Neural progenitor cell (in vitro differentiated cells): ENCODE results near the gene TRNT1. TPM values are rescaled to one million over a fixed set of nuclear protein-coding genes. Genes with fewer than 3 reads are reported as not detected.
A peak's percentile ranks its signal among the peaks of the same experiment; 100 is the strongest.

Experiments used
- DNase-seq: peaks from one replicate; pipeline ENCODE4 v3.0.0-alpha.2; 2016; ENCODE audit warnings: low spot score
- H2AFZ ChIP-seq: fragments of 200-600 bp; sonication (generic); replicated peaks from 2 replicates; pipeline ENCODE4 v1.6.1; 2016; ENCODE audit warnings: antibody characterized with exemption
- H3F3A ChIP-seq: fragments of 200-600 bp; sonication (generic); 2 replicates; pipeline ENCODE4 v1.6.1; 2016; ENCODE audit warnings: antibody characterized with exemption, low read depth
- H3K27ac ChIP-seq: fragments of 200-600 bp; sonication (generic); 2 replicates; pipeline ENCODE4 v1.5.1; 2016; ENCODE audit warnings: mild to moderate bottlenecking
- H3K27me3 ChIP-seq: fragments of 200-600 bp; sonication (generic); 2 replicates; pipeline ENCODE4 v1.6.1; 2016; ENCODE audit warnings: mild to moderate bottlenecking, moderate library complexity
- H3K36me3 ChIP-seq: fragments of 200-600 bp; sonication (generic); 2 replicates; pipeline ENCODE4 v1.5.1; 2016
- H3K4me1 ChIP-seq: fragments of 200-600 bp; sonication (generic); 2 replicates; pipeline ENCODE4 v1.6.1; 2016; ENCODE audit warnings: mixed run types
- H3K4me2 ChIP-seq: fragments of 200-600 bp; sonication (generic); 2 replicates; pipeline ENCODE4 v1.6.1; 2016
- H3K4me3 ChIP-seq: fragments of 200-600 bp; sonication (generic); 2 replicates; pipeline ENCODE4 v1.5.1; 2016
- H3K79me2 ChIP-seq: fragments of 200-600 bp; sonication (generic); 2 replicates; pipeline ENCODE4 v1.6.1; 2016; ENCODE audit warnings: low read depth
- H3K9ac ChIP-seq: fragments of 200-600 bp; sonication (generic); 2 replicates; pipeline ENCODE4 v1.6.1; 2016
- H3K9me3 ChIP-seq: fragments of 200-600 bp; sonication (generic); 2 replicates; pipeline ENCODE4 v1.5.1; 2016; ENCODE audit warnings: low read depth
- H4K20me1 ChIP-seq: fragments of 200-600 bp; sonication (generic); 2 replicates; pipeline ENCODE4 v1.6.1; 2016; ENCODE audit warnings: low read depth
- H3K27ac Mint-ChIP-seq: 3 replicates; pipeline ENCODE4 v1.8.0; 2021; ENCODE audit warnings: mixed read lengths
- H3K27me3 Mint-ChIP-seq: 2 replicates; pipeline ENCODE4 v1.8.0; 2022; ENCODE audit warnings: low read depth, mild to moderate bottlenecking, inconsistent platforms, moderate library complexity, mixed read lengths; ENCODE audit not compliant: insufficient read depth
- H3K36me3 Mint-ChIP-seq: 3 replicates; pipeline ENCODE4 v1.8.0; 2021; ENCODE audit warnings: mixed read lengths
- H3K4me1 Mint-ChIP-seq: 3 replicates; pipeline ENCODE4 v1.8.0; 2021; ENCODE audit warnings: mixed read lengths
- H3K4me3 Mint-ChIP-seq: 3 replicates; pipeline ENCODE4 v1.8.0; 2021; ENCODE audit warnings: mild to moderate bottlenecking, moderate library complexity, mixed read lengths
- H3K9me3 Mint-ChIP-seq: 3 replicates; pipeline ENCODE4 v1.8.0; 2020; ENCODE audit warnings: mixed read lengths
- CTCF ChIP-seq: fragments of 200-600 bp; sonication (generic); IDR thresholded peaks from 2 replicates; pipeline ENCODE4 v1.5.1; 2017; ENCODE audit warnings: antibody characterized with exemption, mild to moderate bottlenecking
- EZH2 ChIP-seq: fragments of 200-600 bp; sonication (generic); IDR thresholded peaks from 2 replicates; pipeline ENCODE4 v1.6.1; 2017; ENCODE audit warnings: antibody characterized with exemption, mild to moderate bottlenecking, moderate library complexity
- EZH2phosphoT487 ChIP-seq: fragments of 200-600 bp; sonication (generic); IDR thresholded peaks from 2 replicates; pipeline ENCODE4 v1.6.1; 2017; ENCODE audit warnings: antibody characterized with exemption
- total RNA-seq: library from RNA; depleted of rRNA; stranded (reverse); fragments of >200 nt; gene quantifications from 2 replicates; pipeline ENCODE4 v1.2.3, GENCODE V29; 2015; ENCODE audit warnings: low replicate concordance

The TRNT1 gene
- total RNA-seq, 1 donor from 2014 or later: 38.8 TPM

- Histone ChIP-seq H3K4me1 (no peaks in the 10 kb centered on the region), H4K20me1 (no peaks in the 10 kb centered on the region), H3K4me2 (no peak overlapping the region), H3K27ac (no peak overlapping the region), H3K9ac (no peak overlapping the region), H3K4me3 (no peak overlapping the region), H3K9me3 (no peaks in the 10 kb centered on the region), H3K79me2 (no peaks in the 10 kb centered on the region), H3K27me3 (no peaks in the 10 kb centered on the region), H3F3A (no peaks in the 10 kb centered on the region), H3K36me3 (no peaks in the 10 kb centered on the region), H2AFZ (no peak overlapping the region)
- Mint-ChIP-seq H3K36me3 (no peaks in the 10 kb centered on the region), H3K27ac (no peak overlapping the region), H3K27me3 (peaks cover 6% of the 10 kb centered on the region), H3K4me3 (no peak overlapping the region), H3K4me1 (no peaks in the 10 kb centered on the region), H3K9me3 (no peaks in the 10 kb centered on the region)
- no peak for DNase-seq
- TF ChIP-seq CTCF (no peak), EZH2phosphoT487 (no peak), EZH2 (no peak)
Observed at GRCh38 chr3:3119393-3119851, 7.3 kb upstream of the TRNT1 start.

GRCh38 chr3:3125977-3126376 is 763 bp upstream of the TRNT1 start:
- Histone ChIP-seq H4K20me1 (no peaks in the 10 kb centered on the region), H3K27me3 (no peaks in the 10 kb centered on the region), H2AFZ (peak overlapping the region; percentile 96), H3F3A (peaks cover 5% of the 10 kb centered on the region), H3K4me3 (peak overlapping the region; percentile 84), H3K27ac (peak overlapping the region; percentile 55), H3K9me3 (no peaks in the 10 kb centered on the region), H3K4me1 (peaks cover 7% of the 10 kb centered on the region), H3K9ac (no peak overlapping the region), H3K79me2 (peaks cover 22% of the 10 kb centered on the region), H3K4me2 (peak overlapping the region; percentile 83), H3K36me3 (peaks cover 15% of the 10 kb centered on the region)
- Mint-ChIP-seq H3K36me3 (peaks cover 12% of the 10 kb centered on the region), H3K27me3 (peaks cover 7% of the 10 kb centered on the region), H3K27ac (peak overlapping the region; percentile 88), H3K9me3 (no peaks in the 10 kb centered on the region), H3K4me3 (peak overlapping the region; percentile 95), H3K4me1 (peaks cover 25% of the 10 kb centered on the region)
- no peak for DNase-seq
- TF ChIP-seq EZH2phosphoT487: no peak
- TF ChIP-seq EZH2: no peak
- TF ChIP-seq CTCF: no peak

GRCh38 chr3:3127432-3128010 is 781 bp downstream of the TRNT1 start:
- peak overlapping the region; percentile 95 for H3K4me3 Mint-ChIP-seq
- Histone ChIP-seq H3K4me2 (peak overlapping the region; percentile 83), H3K9me3 (no peaks in the 10 kb centered on the region), H3K36me3 (peaks cover 18% of the 10 kb centered on the region), H3K79me2 (peaks cover 26% of the 10 kb centered on the region), H3F3A (peaks cover 5% of the 10 kb centered on the region), H3K27me3 (no peaks in the 10 kb centered on the region), H3K9ac (peak overlapping the region; percentile 85), H3K4me3 (peak overlapping the region; percentile 84), H3K27ac (no peak overlapping the region), H3K4me1 (peaks cover 7% of the 10 kb centered on the region), H2AFZ (peak overlapping the region; percentile 72), H4K20me1 (no peaks in the 10 kb centered on the region)
- peaks cover 15% of the 10 kb centered on the region for H3K36me3 Mint-ChIP-seq
- H3K4me1 Mint-ChIP-seq: peaks cover 25% of the 10 kb centered on the region
- H3K9me3 Mint-ChIP-seq: no peaks in the 10 kb centered on the region
- peaks cover 5% of the 10 kb centered on the region for H3K27me3 Mint-ChIP-seq
- H3K27ac Mint-ChIP-seq: peak overlapping the region; percentile 90
- DNase-seq: peak; percentile 16
- TF ChIP-seq EZH2 (no peak), CTCF (no peak), EZH2phosphoT487 (no peak)
